Measurements from ENCODE around the gene ENO4. TPM values are rescaled to one million over a fixed set of nuclear protein-coding genes. Genes with fewer than 3 reads are reported as not detected.

The ENO4 gene
- total RNA-seq, 1 donor from 2014 or later: not detected

GRCh38 chr10:116825901-116826300, 23.4 kb upstream of the ENO4 start:
- ATAC-seq (no peak), DNase-seq (no peak)
- Histone ChIP-seq H3K36me3 (no peaks in the 10 kb centered on the region), H3K4me3 (no peak overlapping the region), H3K27me3 (no peaks in the 10 kb centered on the region), H3K9me3 (no peaks in the 10 kb centered on the region), H3K27ac (no peak overlapping the region), H3K4me1 (no peaks in the 10 kb centered on the region)
- TF ChIP-seq, protein P1, sequence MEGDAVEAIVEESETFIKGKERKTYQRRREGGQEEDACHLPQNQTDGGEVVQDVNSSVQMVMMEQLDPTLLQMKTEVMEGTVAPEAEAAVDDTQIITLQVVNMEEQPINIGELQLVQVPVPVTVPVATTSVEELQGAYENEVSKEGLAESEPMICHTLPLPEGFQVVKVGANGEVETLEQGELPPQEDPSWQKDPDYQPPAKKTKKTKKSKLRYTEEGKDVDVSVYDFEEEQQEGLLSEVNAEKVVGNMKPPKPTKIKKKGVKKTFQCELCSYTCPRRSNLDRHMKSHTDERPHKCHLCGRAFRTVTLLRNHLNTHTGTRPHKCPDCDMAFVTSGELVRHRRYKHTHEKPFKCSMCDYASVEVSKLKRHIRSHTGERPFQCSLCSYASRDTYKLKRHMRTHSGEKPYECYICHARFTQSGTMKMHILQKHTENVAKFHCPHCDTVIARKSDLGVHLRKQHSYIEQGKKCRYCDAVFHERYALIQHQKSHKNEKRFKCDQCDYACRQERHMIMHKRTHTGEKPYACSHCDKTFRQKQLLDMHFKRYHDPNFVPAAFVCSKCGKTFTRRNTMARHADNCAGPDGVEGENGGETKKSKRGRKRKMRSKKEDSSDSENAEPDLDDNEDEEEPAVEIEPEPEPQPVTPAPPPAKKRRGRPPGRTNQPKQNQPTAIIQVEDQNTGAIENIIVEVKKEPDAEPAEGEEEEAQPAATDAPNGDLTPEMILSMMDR (IDR thresholded peaks at IDR 0.05): no peak
- intact Hi-C loops (cut with DNase I): no loop called here

DNA sequence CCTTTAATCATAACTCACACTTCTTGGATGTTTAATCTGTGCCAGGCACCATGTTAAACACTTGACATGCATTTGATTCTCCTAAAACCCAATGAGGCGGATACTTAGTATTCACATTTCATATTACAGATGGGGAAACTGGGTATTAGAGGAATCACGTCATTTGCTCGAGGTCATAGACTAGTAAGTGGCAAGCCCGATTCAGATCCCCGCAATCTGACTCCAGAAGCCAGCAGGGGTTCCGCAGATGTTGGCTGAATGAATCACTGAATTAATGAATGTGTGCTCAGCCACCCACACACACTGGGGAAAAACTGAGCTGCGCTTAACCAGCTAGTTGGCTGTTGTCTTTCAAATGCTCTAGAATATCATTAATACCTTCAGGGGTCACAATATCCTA, 22.5 kb upstream of the ENO4 start:
- Histone ChIP-seq H3K4me1 (no peaks in the 10 kb centered on the region), H3K9me3 (no peaks in the 10 kb centered on the region), H3K27me3 (no peaks in the 10 kb centered on the region), H3K27ac (no peak overlapping the region), H3K4me3 (no peak overlapping the region), H3K36me3 (no peaks in the 10 kb centered on the region)
- intact Hi-C loops (cut with DNase I): no loop called here
- TF ChIP-seq, protein P1 (IDR thresholded peaks at IDR 0.05): no peak
- ATAC-seq (no peak), DNase-seq (no peak)

DNA sequence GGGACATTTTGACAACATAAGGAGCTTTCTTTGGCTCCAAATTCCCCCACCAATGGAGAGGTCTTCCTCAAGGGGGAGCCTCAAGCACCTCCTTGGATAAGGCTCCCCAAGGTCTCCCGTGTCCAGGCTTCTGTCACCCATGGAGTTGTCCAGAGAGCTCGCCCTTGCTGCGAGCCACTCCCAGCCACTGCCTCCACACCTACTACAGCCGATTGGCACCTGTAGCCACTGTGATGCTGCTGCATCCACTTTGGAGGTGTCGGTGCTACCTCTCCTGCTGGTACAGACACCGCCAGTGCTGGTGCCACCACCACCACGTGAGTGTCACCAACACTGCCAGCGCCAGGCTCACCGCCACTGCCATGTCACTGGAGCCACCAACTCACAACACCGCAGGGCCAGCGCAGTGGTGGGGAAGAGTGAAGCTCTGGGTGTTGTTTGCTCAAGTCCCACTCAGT, 22.1 kb upstream of the ENO4 start:
- intact Hi-C loops (cut with DNase I): no loop called here
- H3K9me3 ChIP-seq: no peaks in the 10 kb centered on the region
- peak; percentile 39 for ATAC-seq
- H3K4me1 ChIP-seq: no peaks in the 10 kb centered on the region
- no peaks in the 10 kb centered on the region for H3K36me3 ChIP-seq
- no peak overlapping the region for H3K4me3 ChIP-seq
- no peaks in the 10 kb centered on the region for H3K27me3 ChIP-seq
- TF ChIP-seq, protein P1 (IDR thresholded peaks at IDR 0.05): no peak
- DNase-seq: no peak
- no peak overlapping the region for H3K27ac ChIP-seq

- no peak for ATAC-seq
- Histone ChIP-seq H3K36me3 (no peaks in the 10 kb centered on the region), H3K9me3 (no peaks in the 10 kb centered on the region), H3K27ac (no peak overlapping the region), H3K4me3 (no peak overlapping the region), H3K27me3 (no peaks in the 10 kb centered on the region), H3K4me1 (no peaks in the 10 kb centered on the region)
- DNase-seq: no peak
- intact Hi-C loops (cut with DNase I): no loop called here
- TF ChIP-seq, protein P1 (IDR thresholded peaks at IDR 0.05): no peak
Observed at GRCh38 chr10:116828116-116828515, 21.2 kb upstream of the ENO4 start.

DNA sequence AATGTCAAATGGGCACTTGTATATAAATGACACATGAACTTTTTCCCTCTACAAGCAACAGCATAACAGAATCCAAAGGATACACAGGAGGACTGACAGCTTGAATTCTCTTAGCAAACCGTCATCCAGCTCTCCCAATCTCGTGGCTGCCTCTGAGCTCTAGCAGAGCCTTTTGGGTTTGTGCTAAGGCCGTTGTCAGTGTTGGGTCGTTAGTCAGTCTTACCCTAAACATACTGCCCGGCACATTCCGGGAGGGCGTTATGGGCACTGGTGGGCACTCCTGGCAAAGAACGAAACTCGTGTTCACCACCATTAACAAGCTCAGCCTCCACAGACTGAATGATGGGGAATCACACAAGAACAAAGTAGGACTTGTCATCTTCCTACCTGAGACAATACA, 19.6 kb upstream of the ENO4 start:
- no peak overlapping the region for H3K4me3 ChIP-seq
- DNase-seq: no peak
- H3K27me3 ChIP-seq: no peaks in the 10 kb centered on the region
- intact Hi-C loops (cut with DNase I): no loop called here
- no peak overlapping the region for H3K27ac ChIP-seq
- no peaks in the 10 kb centered on the region for H3K36me3 ChIP-seq
- no peaks in the 10 kb centered on the region for H3K4me1 ChIP-seq
- TF ChIP-seq, protein P1 (IDR thresholded peaks at IDR 0.05): no peak
- ATAC-seq: no peak
- no peaks in the 10 kb centered on the region for H3K9me3 ChIP-seq

DNA sequence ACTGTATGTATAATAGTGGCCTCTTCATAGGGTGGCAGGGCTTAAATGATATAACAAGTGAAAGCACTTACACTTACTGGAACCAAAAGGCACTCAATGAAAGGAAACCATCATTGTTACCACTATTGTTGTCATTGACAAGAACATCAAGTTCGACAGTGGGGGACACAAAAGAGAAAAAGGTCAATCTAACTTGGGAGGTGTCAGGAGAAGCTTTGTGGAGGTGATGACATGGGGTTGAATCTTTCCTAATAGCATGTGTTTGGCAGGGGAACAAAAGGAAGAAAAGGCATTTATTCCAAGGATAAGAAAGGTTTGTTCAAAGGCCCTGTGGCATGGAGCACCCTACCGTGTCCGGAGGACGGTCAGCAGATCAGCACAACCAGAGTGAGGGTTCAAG, 18.2 kb upstream of the ENO4 start:
- TF ChIP-seq, protein P1 (IDR thresholded peaks at IDR 0.05): no peak
- H3K27ac ChIP-seq: no peak overlapping the region
- ATAC-seq: no peak

More for the DNA sequence above, 18.2 kb upstream of the ENO4 start:
- Histone ChIP-seq H3K4me1 (no peaks in the 10 kb centered on the region), H3K27me3 (no peaks in the 10 kb centered on the region), H3K9me3 (no peaks in the 10 kb centered on the region), H3K36me3 (no peaks in the 10 kb centered on the region), H3K4me3 (no peak overlapping the region)
- intact Hi-C loops (cut with DNase I): no loop called here
- no peak for DNase-seq
